ENCODE data around the gene DOK7.

DNA sequence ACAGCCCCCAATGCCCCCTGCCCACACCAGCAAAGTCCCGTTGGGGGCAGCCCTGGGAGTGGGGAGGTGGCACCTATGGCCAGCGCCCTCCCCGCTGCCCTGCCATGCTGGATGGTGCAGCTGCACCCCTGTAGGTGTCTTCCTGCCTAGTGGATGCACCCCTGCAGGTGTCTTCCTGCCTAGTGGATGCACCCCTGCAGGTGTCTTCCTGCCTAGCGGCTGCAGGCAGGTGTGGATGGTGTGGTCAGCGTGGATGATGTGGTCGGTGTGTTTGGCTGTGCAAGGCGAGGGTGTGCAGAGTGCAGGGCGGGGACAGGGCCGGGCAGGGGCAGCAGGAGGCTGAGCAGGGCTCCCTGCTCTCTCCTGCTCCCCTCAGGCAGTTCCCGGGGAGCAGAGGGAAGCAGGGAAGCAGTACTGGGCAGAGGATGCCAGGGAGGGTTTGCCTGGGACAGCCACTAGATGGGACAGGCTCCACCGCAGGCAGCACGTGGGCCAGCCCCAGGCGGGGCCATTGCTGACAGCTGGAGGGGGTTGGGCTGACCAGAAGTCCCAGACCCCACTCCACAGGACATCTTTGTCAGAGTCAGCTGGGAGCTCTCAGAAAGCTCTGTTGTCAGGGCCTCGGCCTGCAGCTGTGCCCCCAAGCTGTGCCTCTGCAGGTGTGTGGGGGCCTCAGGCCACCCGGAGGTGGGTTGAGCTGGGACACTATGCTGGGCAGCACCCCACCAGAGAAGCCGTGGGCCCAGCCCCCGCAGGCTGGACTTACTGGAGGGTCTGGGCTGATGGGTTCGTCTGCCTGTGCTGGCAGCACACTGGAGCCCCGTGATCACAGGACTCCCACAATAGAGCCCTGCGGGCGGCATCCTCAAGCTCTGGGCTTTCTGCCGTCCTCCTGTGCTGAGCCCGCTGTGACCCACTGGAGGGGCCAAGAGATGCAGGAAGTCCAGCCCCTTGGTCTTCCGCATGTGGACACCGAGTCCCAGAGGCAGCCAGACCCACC lies 23.7 kb downstream of the DOK7 start:
- TF ChIP-seq EZH2 (IDR thresholded peaks at IDR 0.05) (no peak), POLR2AphosphoS5 (IDR thresholded peaks at IDR 0.05; ENCODE audit: borderline replicate concordance, low read depth, low read length) (no peak), FOXP2 (optimal IDR thresholded peaks at IDR 0.05; ENCODE audit: control extremely low read depth, extremely low read length, insufficient read depth) (no peak)
